Chondrocyte (in vitro differentiated cells): ENCODE results near the gene LIPN. TPM values are rescaled to one million over a fixed set of nuclear protein-coding genes. Genes with fewer than 3 reads are reported as not detected.
A peak's percentile ranks its signal among the peaks of the same experiment; 100 is the strongest.

Experiments used
- DNase-seq: peaks from one replicate; pipeline ENCODE4 v3.0.0; 2021; ENCODE audit warnings: mixed read lengths, low spot score
- H3K27ac Mint-ChIP-seq: one replicate; pipeline ENCODE4 v1.8.0; 2021; ENCODE audit warnings: mild to moderate bottlenecking, moderate library complexity, mixed read lengths; ENCODE audit not compliant: unreplicated experiment
- H3K27me3 Mint-ChIP-seq: 2 replicates; pipeline ENCODE4 v1.8.0; 2021; ENCODE audit warnings: low read depth, mixed read lengths
- H3K36me3 Mint-ChIP-seq: 2 replicates; pipeline ENCODE4 v1.8.0; 2021; ENCODE audit warnings: low read depth, mixed read lengths
- H3K4me1 Mint-ChIP-seq: 2 replicates; pipeline ENCODE4 v1.8.0; 2021; ENCODE audit warnings: low read depth, mild to moderate bottlenecking, mixed read lengths
- H3K4me3 Mint-ChIP-seq: one replicate; pipeline ENCODE4 v1.8.0; 2021; ENCODE audit warnings: mild to moderate bottlenecking, moderate library complexity, mixed read lengths; ENCODE audit not compliant: unreplicated experiment
- H3K9me3 Mint-ChIP-seq: 2 replicates; pipeline ENCODE4 v1.8.0; 2021; ENCODE audit warnings: low read depth, mixed read lengths
- total RNA-seq: library from RNA; stranded (reverse); gene quantifications from 3 replicates; pipeline ENCODE4 v1.2.1, GENCODE V29; 2021
- TF ChIP-seq, protein P1 (sequence below): fragments of 200-600 bp; sonication (generic); IDR thresholded peaks from 2 replicates; pipeline ENCODE4 v1.5.0; 2021; ENCODE audit warnings: antibody characterized with exemption, mild to moderate bottlenecking, moderate library complexity

Gene LIPN
- total RNA-seq, 1 donor from 2014 or later = not detected

DNA sequence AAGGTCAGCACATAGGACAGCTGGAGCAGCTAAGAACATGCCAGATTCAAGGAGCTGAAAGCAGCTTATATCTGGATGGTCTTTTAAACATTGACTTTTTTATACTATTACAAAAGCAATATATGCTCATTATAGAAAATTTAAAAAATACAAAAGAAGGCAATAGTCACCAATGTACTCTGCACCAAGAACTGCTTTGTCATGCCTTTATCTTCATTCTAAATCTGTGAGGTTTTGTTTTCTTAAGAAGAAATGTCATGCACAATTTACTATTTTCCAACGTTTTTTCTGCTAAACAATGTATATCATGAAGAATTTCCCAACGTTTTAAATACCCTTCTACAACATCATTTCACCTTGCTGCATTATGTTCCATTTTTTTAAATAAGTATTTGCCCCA lies 45.5 kb downstream of the LIPN start:
- no peaks in the 10 kb centered on the region for H3K9me3 Mint-ChIP-seq
- TF ChIP-seq, protein P1, sequence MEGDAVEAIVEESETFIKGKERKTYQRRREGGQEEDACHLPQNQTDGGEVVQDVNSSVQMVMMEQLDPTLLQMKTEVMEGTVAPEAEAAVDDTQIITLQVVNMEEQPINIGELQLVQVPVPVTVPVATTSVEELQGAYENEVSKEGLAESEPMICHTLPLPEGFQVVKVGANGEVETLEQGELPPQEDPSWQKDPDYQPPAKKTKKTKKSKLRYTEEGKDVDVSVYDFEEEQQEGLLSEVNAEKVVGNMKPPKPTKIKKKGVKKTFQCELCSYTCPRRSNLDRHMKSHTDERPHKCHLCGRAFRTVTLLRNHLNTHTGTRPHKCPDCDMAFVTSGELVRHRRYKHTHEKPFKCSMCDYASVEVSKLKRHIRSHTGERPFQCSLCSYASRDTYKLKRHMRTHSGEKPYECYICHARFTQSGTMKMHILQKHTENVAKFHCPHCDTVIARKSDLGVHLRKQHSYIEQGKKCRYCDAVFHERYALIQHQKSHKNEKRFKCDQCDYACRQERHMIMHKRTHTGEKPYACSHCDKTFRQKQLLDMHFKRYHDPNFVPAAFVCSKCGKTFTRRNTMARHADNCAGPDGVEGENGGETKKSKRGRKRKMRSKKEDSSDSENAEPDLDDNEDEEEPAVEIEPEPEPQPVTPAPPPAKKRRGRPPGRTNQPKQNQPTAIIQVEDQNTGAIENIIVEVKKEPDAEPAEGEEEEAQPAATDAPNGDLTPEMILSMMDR = no peak
- H3K4me1 Mint-ChIP-seq = peaks cover 2% of the 10 kb centered on the region
- H3K27ac Mint-ChIP-seq = no peak overlapping the region
- no peaks in the 10 kb centered on the region for H3K36me3 Mint-ChIP-seq
- DNase-seq = no peak
- no peaks in the 10 kb centered on the region for H3K27me3 Mint-ChIP-seq
- H3K4me3 Mint-ChIP-seq = no peak overlapping the region

DNA sequence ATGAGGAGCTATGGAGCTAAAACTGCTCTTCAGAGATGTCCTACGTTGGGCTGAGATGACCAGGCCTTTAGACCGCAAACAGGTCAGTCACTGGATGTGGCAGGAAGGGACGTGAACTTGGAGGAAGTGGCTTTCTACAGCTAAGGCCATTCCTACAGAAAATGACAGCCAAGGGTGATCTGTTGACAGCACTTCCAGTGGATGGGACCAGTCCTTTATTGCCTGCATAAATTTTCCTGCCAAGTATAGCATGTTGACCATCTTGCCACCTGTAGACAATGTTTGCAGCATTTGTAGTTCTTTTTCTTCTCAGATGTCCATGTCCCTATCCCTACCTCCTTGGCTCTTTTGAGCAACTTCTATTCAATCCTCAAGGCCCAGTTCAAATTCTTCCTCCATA lies 46.1 kb downstream of the LIPN start:
- TF ChIP-seq, protein P1 = no peak
- H3K9me3 Mint-ChIP-seq = no peaks in the 10 kb centered on the region
- no peak for DNase-seq
- peaks cover 4% of the 10 kb centered on the region for H3K27me3 Mint-ChIP-seq
- H3K4me1 Mint-ChIP-seq = no peaks in the 10 kb centered on the region
- H3K36me3 Mint-ChIP-seq = no peaks in the 10 kb centered on the region
- H3K4me3 Mint-ChIP-seq = no peak overlapping the region
- H3K27ac Mint-ChIP-seq = no peak overlapping the region

DNA sequence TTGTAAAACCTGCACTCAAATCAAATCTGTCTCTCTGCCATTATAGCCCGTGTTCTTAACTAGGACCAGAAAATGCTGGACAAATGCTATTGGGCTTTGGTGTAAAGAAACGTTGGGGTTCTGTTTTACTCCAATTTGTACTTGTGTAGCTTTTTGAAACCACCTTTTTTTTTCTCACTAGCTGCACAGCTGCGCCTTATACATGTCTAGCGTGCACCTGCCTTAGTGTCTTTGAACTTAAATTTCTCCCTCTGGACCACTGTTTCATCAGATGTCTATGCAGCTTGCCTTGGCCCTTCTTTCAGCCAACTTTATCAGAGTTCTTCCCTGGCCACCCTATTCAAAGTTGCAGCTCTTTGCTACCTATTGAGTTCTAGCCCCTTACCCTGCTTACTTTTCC lies 49.8 kb downstream of the LIPN start:
- no peak overlapping the region for H3K4me3 Mint-ChIP-seq
- TF ChIP-seq, protein P1 = no peak
- no peak for DNase-seq

DNA sequence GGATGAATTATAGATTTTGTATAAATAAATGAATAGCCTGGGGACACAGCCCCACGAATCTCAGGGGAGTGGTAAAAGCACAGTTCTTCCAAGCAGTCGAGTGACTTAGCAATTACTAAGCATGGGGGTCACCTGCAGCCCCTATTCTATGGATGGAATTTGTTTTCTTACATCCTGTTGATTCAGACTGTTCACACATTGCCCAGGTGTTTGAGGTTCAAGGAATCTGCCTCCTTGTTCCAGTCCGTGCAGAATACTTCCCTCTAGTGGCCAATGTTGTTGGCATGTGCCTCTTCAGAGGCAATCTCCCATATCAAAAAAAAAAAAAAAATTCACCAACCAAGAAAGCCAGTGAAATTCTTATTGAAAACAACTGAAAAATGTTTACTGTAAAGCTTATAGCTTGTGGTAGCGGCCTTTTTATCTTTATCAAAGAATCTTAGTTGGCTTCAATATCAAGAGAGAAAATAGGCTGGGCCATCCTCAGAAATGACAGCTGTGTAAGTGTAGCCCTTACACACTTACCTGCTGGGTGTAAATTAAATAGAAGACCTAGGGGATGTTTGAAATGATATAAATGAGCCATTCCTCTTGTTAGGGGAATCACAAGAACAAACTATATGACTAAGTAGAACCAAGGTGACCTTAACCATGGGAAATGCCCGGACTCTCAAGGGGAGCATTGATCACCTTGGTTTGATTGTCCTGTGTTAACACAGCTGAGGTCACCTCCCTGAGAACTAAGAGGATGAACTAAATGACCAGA lies 50.6 kb downstream of the LIPN start:
- Mint-ChIP-seq H3K27ac (no peak overlapping the region), H3K27me3 (peaks cover 17% of the 10 kb centered on the region), H3K36me3 (no peaks in the 10 kb centered on the region), H3K4me1 (no peaks in the 10 kb centered on the region), H3K4me3 (no peak overlapping the region), H3K9me3 (no peaks in the 10 kb centered on the region)
- DNase-seq = no peak
- TF ChIP-seq, protein P1 = peak; percentile 87

More for the DNA sequence above, 49.8 kb downstream of the LIPN start:
- Mint-ChIP-seq H3K27ac (no peak overlapping the region), H3K27me3 (peaks cover 14% of the 10 kb centered on the region), H3K4me1 (no peaks in the 10 kb centered on the region), H3K36me3 (no peaks in the 10 kb centered on the region), H3K9me3 (no peaks in the 10 kb centered on the region)

DNA sequence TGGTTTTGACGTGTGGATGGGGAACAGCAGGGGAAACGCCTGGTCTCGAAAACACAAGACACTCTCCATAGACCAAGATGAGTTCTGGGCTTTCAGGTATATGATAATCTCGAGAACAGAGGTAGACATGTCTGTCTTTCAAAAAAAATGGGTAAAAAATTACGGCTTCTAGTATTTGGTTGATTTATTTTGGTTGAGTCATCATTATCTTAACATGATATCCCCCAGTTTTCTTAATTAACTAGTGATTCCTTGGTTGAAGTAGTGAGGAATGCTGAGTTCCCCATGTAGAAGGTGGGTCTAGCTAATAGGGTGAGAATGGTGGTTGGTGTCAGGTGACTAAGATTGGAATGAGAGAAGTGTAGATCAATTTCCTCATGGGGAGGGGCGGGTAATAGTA lies 53.4 kb downstream of the LIPN start:
- Mint-ChIP-seq H3K27me3 (peaks cover 25% of the 10 kb centered on the region), H3K4me3 (no peak overlapping the region), H3K36me3 (no peaks in the 10 kb centered on the region), H3K4me1 (no peaks in the 10 kb centered on the region), H3K27ac (no peak overlapping the region), H3K9me3 (no peaks in the 10 kb centered on the region)
- TF ChIP-seq, protein P1 = no peak
- DNase-seq = no peak
